DOHH2 (cell line): ENCODE results near the gene ATP12A.

Experiments used
- H3F3A ChIP-seq: fragments of 200-600 bp; sonication (generic), shearing (Covaris generic); 2 replicates; pipeline ENCODE4 v1.6.0; 2016; ENCODE audit warnings: antibody characterized with exemption, mild to moderate bottlenecking; ENCODE audit not compliant: control insufficient read depth, insufficient read depth
- H3K27ac ChIP-seq: fragments of 200-600 bp; sonication (generic); 2 replicates; pipeline ENCODE4 v1.5.1; 2014; ENCODE audit warnings: low read depth, mild to moderate bottlenecking, low read length, moderate library complexity
- H3K27me3 ChIP-seq: fragments of 200-600 bp; sonication (generic); 2 replicates; pipeline ENCODE4 v1.6.1; 2014; ENCODE audit warnings: mild to moderate bottlenecking, low read length, mixed read lengths; ENCODE audit not compliant: control insufficient read depth
- H3K36me3 ChIP-seq: fragments of 200-600 bp; sonication (generic); 2 replicates; pipeline ENCODE4 v1.6.1; 2014; ENCODE audit warnings: mild to moderate bottlenecking, low read length, moderate library complexity, mixed read lengths; ENCODE audit not compliant: control insufficient read depth
- H3K4me1 ChIP-seq: fragments of 200-600 bp; sonication (generic); 2 replicates; pipeline ENCODE4 v1.6.1; 2014; ENCODE audit warnings: mild to moderate bottlenecking, low read length, mixed read lengths; ENCODE audit not compliant: control insufficient read depth
- H3K4me2 ChIP-seq: fragments of 200-600 bp; sonication (generic); 2 replicates; pipeline ENCODE4 v1.6.0; 2014; ENCODE audit warnings: mild to moderate bottlenecking, low read length, moderate library complexity
- H3K4me3 ChIP-seq: fragments of 200-600 bp; sonication (generic); 2 replicates; pipeline ENCODE4 v1.5.1; 2014; ENCODE audit warnings: mild to moderate bottlenecking, low read length, mixed read lengths
- H3K79me2 ChIP-seq: fragments of 200-600 bp; sonication (generic); 2 replicates; pipeline ENCODE4 v1.6.1; 2014; ENCODE audit warnings: mild to moderate bottlenecking, low read length, mixed read lengths; ENCODE audit not compliant: control insufficient read depth
- H3K9me2 ChIP-seq: fragments of 200-600 bp; sonication (generic); replicated peaks from 2 replicates; pipeline ENCODE4 v1.6.1; 2014; ENCODE audit warnings: mild to moderate bottlenecking, low read length, mixed read lengths; ENCODE audit not compliant: control insufficient read depth
- H3K9me3 ChIP-seq: fragments of 200-600 bp; sonication (generic); 2 replicates; pipeline ENCODE4 v1.6.1; 2014; ENCODE audit warnings: antibody characterized with exemption, low read length, mixed read lengths; ENCODE audit not compliant: control insufficient read depth, insufficient read depth
- H4K20me1 ChIP-seq: fragments of 200-600 bp; sonication (generic); 2 replicates; pipeline ENCODE4 v1.6.0; 2014; ENCODE audit warnings: low read depth, mild to moderate bottlenecking, antibody characterized with exemption, low read length, moderate library complexity; ENCODE audit not compliant: control insufficient read depth, insufficient read depth
- EZH2phosphoT487 ChIP-seq: fragments of 200-600 bp; sonication (generic); IDR thresholded peaks from 2 replicates; pipeline ENCODE4 v1.6.1; 2017; ENCODE audit warnings: borderline replicate concordance, mild to moderate bottlenecking, antibody characterized with exemption, low read length, moderate library complexity, mixed read lengths
- TF ChIP-seq, protein P1 (sequence below): fragments of 200-600 bp; sonication (generic); IDR thresholded peaks from one replicate; pipeline ENCODE4 v1.5.1; 2014; ENCODE audit warnings: antibody characterized with exemption, mild to moderate bottlenecking, low read depth, low read length; ENCODE audit not compliant: poor library complexity, severe bottlenecking

Gene ATP12A

DNA sequence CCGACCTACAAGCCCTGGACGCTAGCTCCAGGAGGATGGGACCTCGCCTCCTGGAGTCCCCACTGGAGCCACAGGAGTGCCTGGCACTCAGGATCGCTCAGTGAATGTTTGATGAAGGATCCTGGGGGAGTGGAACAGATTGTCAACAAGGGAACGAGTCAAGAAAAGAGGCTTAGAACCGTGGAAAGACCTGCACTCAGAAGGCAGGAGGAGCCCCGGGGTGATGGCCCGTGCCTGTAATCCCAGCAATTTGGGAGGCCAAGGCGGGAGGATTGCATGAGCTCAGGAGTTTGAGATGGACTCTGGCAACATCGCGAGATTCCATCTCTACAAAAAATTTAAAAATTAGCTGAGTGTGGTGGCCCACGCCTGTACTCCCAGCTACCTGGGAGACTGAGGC is 38.9 kb downstream of the ATP12A start:
- H3K27me3 ChIP-seq: peaks cover 7% of the 10 kb centered on the region; the same call in 1 of the 2 replicates
- H3K27ac ChIP-seq: no peak overlapping the region
- no peaks in the 10 kb centered on the region for H3K36me3 ChIP-seq
- no peaks in the 10 kb centered on the region for H3K9me3 ChIP-seq
- no peak overlapping the region for H3K4me3 ChIP-seq
- no peaks in the 10 kb centered on the region for H3K4me1 ChIP-seq
- no peaks in the 10 kb centered on the region for H3K79me2 ChIP-seq
- H3K4me2 ChIP-seq: no peak overlapping the region
- TF ChIP-seq, protein P1, sequence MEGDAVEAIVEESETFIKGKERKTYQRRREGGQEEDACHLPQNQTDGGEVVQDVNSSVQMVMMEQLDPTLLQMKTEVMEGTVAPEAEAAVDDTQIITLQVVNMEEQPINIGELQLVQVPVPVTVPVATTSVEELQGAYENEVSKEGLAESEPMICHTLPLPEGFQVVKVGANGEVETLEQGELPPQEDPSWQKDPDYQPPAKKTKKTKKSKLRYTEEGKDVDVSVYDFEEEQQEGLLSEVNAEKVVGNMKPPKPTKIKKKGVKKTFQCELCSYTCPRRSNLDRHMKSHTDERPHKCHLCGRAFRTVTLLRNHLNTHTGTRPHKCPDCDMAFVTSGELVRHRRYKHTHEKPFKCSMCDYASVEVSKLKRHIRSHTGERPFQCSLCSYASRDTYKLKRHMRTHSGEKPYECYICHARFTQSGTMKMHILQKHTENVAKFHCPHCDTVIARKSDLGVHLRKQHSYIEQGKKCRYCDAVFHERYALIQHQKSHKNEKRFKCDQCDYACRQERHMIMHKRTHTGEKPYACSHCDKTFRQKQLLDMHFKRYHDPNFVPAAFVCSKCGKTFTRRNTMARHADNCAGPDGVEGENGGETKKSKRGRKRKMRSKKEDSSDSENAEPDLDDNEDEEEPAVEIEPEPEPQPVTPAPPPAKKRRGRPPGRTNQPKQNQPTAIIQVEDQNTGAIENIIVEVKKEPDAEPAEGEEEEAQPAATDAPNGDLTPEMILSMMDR: no peak
- TF ChIP-seq EZH2phosphoT487: no peak
- no peaks in the 10 kb centered on the region for H3F3A ChIP-seq
- H3K9me2 ChIP-seq: no peaks in the 10 kb centered on the region
- no peaks in the 10 kb centered on the region for H4K20me1 ChIP-seq

DNA sequence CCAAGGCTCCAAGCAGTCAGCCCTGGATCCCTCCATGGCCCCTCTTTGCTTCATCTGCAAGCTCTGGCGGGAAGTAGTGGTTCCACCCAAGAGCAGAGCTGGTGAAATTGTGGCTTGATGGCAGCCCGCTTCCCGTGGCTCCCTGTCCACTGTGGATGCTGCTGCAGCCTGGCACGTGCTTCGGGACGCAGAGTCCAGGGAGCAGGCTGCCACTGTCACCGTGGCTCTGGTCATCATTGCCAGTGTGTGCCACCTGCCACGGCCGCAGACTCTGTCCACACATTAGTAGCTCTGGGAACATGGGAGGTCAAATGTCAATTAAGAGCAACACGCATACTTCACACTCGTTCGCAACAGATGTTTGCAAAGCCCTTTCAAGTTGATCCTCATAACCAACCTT is 43.0 kb downstream of the ATP12A start:
- no peaks in the 10 kb centered on the region for H3F3A ChIP-seq
- H3K9me3 ChIP-seq: no peaks in the 10 kb centered on the region
- H3K4me2 ChIP-seq: no peak overlapping the region
- TF ChIP-seq, protein P1: no peak
- TF ChIP-seq EZH2phosphoT487: no peak
- H3K27ac ChIP-seq: no peak overlapping the region
- H3K4me1 ChIP-seq: 0 out of 2 replicates have a peak, but pooled peaks cover 3% of the 10 kb centered on the region
- peaks cover 16% of the 10 kb centered on the region for H3K27me3 ChIP-seq
- no peaks in the 10 kb centered on the region for H4K20me1 ChIP-seq
- H3K4me3 ChIP-seq: no peak overlapping the region
- no peaks in the 10 kb centered on the region for H3K9me2 ChIP-seq
- H3K79me2 ChIP-seq: no peaks in the 10 kb centered on the region
- no peaks in the 10 kb centered on the region for H3K36me3 ChIP-seq

DNA sequence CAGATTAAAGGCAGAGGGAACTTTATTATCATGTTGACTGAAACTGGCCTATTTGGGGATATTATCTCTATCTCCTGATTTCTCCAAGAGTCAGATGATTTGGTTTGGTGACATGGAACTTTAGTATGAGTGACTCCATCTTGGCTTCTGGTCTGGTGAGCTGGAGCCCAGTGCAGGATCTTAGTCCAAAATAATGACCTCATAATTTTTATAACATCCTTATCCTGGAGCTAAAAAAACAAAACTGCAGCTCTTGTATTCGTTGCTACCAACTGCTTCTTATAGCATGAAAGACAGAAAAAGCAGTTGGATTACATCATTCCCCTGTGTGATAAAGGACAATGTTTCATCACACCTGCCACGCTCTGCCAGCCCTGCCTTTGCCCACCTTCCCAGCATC is 44.5 kb downstream of the ATP12A start:
- H3K27me3 ChIP-seq: peaks cover 16% of the 10 kb centered on the region
- TF ChIP-seq, protein P1: no peak
- no peak for TF ChIP-seq EZH2phosphoT487
- no peak overlapping the region for H3K4me3 ChIP-seq
- H3K4me2 ChIP-seq: no peak overlapping the region
- H3K9me3 ChIP-seq: no peaks in the 10 kb centered on the region
- no peaks in the 10 kb centered on the region for H4K20me1 ChIP-seq
- H3K36me3 ChIP-seq: no peaks in the 10 kb centered on the region
- H3K79me2 ChIP-seq: no peaks in the 10 kb centered on the region
- H3K27ac ChIP-seq: no peak overlapping the region
- no peaks in the 10 kb centered on the region for H3F3A ChIP-seq
- 0 out of 2 replicates have a peak, but pooled peaks cover 3% of the 10 kb centered on the region for H3K4me1 ChIP-seq
- H3K9me2 ChIP-seq: no peaks in the 10 kb centered on the region

DNA sequence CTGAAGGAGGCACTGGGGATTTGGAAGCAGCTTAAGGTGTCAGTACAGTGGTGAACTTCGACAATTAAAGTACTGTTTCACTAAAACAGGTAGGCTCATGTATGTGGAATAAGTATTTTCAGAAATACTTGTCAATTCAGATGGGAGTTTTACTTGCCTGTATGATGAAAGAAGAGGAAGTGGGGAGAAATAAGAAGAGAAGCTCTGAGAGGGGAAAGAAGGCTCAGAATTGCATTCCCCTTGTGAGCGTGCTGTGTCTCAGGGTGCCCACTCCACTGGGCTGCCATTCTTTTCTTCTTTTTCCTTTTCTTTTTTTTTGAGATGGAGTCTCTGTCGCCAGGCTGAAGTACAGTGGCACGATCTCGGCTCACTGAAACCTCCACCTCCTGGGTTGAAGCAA is 45.2 kb downstream of the ATP12A start:
- Histone ChIP-seq H3K4me2 (no peak overlapping the region), H3K79me2 (no peaks in the 10 kb centered on the region), H3K27ac (no peak overlapping the region), H3K4me3 (no peak overlapping the region), H3F3A (no peaks in the 10 kb centered on the region), H3K27me3 (peaks cover 13% of the 10 kb centered on the region), H3K36me3 (no peaks in the 10 kb centered on the region), H4K20me1 (no peaks in the 10 kb centered on the region), H3K9me3 (no peaks in the 10 kb centered on the region), H3K9me2 (no peaks in the 10 kb centered on the region), H3K4me1 (peaks cover 3% of the 10 kb centered on the region; the same call in 1 of the 2 replicates)
- TF ChIP-seq, protein P1: no peak
- TF ChIP-seq EZH2phosphoT487: no peak
